GM19397 (cell line): Measurements from ENCODE around the gene ZC3HAV1.
"Not testable (repeated sequence)": the region's sequence is repeated elsewhere in the genome, so short reads cannot be mapped to it uniquely, and the experiment has no call there.

Experiments
- ATAC-seq: cut with Tn5 transposase; IDR thresholded peaks from one replicate; pipeline ENCODE4 v1.9.1; 2021; ENCODE audit warnings: mild to moderate bottlenecking, moderate library complexity; ENCODE audit not compliant: unreplicated experiment

ZC3HAV1 gene

GRCh38 chr7:139112741-139113250, 3.3 kb upstream of the ZC3HAV1 start:
- ATAC-seq, result no peak

DNA sequence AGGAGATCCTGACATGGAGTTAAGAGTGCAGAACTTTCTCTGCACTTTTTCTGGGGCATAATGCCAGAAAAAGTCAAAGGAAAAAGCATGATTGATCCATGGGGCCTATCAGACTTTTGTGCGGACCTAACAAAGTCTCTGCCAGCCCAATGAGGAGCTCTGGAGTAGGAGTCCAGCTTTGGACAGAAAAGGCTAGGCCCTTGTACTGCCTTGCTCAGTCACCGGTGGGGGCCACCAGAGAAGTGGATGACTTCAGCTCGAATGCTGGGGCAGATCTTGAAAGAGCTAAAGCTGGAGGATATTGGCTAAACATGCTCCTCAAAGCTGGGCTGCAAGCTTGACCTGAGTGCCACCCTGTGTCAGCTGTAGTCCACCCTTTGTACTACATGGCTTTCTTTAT, 2.8 kb upstream of the ZC3HAV1 start:
- ATAC-seq, result no peak

- ATAC-seq, result no peak
Measured at GRCh38 chr7:139111811-139112301, 2.3 kb upstream of the ZC3HAV1 start.

DNA sequence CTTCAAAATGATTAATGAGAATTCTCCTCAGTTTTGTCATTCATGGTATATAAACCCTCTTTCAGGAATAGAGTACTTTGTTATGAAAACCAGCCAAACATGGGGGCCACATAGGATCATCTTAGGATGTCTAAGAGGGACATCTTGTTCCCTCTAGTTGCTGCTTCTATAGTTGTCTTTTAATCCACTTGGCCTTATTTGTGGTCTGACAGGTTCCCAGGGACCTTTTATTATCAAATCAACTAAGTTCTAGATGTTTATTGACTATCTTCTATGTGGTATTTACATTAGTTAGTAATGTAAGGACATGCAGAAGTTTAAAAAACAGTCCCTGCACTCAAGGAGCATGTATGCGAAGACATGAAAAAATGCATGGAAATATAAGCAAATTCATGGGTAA, 1.6 kb upstream of the ZC3HAV1 start:
- no peak for ATAC-seq

DNA sequence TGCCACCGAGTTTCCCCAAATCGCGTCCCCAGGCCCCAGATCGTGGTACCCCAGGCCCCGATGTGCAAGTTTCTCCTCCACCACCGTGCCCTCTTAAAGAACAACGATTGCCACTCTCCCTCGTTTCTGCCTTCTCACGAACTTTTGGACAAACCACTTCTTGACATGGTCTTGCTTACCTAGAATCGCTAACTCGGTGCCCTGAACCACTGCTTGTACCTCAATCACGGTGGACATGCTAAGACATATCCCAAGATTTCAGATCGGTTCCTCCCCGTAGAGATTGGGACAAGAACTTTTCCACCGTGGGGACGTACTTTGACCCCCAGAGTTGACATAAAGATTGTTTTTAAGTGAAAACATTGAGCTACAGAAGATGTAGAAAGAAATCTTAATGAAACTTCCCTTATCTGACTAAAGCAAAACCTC, 477 bp upstream of the ZC3HAV1 start:
- ATAC-seq, result peak; percentile 0

DNA sequence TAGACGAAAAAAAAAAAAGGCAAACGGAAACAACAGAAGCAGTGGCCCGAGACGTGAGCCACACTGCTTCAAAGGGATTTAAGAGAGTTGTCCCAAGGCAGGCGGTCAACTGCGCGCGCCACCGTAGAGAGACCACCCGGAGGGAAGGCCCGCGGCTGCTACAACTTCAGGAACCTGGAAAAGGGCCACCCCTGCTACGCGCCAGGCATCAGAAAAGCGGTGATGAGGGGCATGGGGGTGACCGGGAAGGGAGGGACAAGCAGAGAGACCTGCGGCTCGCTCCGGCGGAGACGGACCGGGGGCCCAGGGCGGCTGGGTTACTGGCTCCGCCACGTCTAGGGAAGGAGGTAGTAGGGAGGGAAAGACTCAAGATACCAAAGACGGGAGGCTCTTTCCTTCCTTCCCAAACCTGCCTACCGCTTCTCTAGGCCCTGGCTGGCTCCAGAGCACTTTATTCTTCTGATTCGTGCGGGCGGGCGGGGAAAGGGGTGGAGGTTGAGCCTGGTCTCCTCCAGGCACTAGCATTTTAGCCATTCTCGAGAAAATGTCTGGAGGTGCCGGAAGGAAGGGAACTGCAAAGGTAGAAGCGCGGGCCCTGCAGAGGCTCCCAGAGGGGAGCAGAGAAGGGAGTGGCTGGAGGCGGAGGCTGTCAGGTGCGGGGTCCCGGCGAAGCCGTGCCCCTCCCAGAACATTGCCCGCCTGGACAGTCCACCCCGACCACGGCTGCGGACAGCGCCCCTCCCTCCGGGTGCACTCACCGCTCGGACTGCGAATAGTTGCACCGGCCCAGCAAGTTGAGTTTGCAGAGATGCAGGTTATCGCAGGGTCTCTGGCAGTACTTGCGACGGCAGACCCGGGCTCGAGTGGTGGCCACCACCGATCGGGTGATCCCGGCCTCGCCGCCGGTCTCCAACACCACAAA, 993 bp downstream of the ZC3HAV1 start:
- ATAC-seq, result peak; percentile 10

DNA sequence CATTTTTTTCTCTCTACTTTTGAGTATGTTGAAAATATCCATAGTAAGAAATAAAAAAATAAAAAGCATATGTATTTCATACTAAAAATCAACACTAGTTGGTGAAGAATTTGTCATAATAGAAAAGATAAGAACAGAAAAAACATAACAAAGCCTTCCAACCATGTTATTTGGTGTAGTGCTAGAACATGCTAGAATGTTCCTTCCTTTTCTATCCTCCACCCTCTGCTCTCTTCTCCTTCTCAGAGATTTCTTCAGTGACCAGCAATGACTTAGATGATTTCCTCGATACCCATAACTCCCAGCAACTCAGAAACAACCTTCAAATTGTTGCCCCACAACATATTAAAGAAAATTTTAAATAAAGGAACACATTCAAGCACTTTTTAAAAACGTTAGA, 2.6 kb downstream of the ZC3HAV1 start:
- ATAC-seq, result no peak

GRCh38 chr7:139106227-139106626, 3.3 kb downstream of the ZC3HAV1 start:
- ATAC-seq, result not testable (repeated sequence)

DNA sequence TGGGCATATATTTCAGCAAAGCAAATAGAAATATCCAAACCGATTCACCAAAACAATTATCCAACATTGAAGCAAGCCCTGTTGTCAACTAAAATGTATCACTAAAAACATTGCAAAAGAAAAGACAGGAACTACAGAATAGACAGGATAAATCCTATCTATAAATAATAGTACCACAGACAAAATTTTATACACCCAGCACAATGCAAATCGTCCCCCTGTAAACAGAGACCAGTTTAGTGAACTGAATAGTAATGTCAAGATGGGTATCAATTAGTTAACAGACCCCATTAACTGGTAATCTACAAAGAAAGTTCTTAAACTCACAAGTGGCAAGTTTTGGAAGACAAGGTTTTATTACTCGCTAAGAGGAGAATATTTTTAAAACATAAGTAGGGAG, 4.0 kb downstream of the ZC3HAV1 start:
- ATAC-seq, result no peak

- no peak for ATAC-seq
Measured at GRCh38 chr7:139104091-139104450, 5.4 kb downstream of the ZC3HAV1 start.

DNA sequence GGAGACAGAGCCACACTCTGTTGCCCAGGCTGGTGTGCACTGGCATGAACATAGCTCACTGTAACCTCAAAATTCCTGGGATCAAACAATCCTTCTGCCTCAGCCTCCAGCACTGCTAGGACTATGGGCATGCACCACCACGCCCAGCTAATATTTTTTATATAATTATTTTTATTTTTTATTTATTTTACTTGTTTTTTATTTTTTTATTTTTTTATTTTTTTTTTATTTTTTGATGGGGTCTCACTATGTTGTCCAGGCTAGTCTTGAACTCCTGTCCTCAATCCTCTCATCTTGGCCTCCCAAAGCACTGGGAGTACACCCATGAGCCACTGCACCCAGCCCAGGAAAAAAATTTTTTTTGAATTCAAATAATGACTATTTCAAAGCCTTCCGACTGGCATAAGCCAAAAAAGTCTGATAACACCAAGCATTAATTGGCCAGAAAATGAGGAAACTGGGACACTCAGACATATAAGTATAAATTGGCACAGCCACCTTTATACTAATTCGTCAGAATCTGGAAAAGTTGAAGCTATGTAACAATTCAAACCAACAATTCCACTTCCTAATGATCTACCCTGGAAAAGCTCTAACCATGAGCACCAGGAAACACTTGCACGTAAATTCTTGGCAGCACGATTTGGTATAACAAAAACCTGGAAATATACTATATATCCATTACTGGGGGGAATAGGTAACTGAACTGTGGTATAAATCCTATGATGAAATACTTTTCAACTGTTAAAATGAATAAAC, 6.3 kb downstream of the ZC3HAV1 start:
- ATAC-seq, result no peak

- ATAC-seq, result not testable (repeated sequence)
Measured at GRCh38 chr7:139101637-139102158, 7.8 kb downstream of the ZC3HAV1 start.

DNA sequence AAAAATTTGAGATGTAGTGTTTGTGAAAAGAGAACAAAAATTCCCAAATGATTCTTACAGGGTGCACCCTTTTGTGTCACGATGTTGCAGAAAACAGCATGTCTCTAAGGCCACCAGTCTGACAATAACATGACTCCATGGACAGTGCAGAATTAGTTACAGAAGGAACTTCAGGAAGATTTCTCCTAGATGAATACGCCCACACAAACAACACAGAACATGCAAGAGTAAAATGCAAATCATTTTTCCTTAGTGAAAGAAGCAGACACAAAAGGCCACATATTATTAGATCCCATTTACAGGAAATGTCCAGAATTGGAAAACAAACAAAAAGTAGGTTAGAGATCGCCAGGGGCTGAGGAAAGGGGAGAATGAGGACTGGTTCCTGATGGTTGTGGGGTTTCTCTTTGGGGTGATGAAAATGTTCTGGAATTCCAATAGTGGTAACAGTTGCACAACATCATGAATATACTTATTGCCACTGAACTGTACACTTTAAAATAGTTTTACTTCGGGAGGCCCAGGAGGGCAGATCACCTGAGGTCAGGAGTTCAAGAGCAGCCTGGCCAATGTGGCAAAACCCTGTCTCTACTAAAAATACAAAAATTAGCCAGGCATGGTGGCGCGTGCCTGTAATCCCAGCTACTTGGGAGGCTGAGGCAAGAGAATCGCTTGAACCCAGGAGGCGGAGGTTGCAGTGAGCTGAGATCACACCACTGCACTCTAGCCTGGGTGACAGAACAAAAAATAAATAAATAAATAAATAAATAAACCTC, 10.2 kb downstream of the ZC3HAV1 start:
- no peak for ATAC-seq

DNA sequence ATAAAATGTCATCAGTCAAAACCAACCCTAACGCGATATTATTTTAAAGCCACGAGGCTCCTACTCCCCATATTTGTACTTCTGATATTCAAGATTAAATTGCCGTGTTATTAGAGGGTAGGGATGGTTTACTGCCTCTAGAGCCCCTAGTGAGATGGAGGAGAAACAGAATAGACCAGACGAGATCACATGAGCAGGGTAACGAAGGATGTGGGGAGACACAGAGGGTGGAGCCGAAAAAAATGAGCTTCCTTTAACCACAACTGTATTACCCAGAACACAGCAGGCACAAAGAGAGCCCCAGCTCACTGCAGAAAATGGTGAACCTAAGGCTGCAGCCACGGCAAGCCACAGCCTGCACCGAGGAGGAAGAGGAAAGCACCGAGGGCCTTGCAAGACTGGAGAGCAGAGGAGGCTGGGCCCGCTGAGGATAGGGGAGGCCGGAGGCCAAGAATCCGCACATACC, 14.3 kb downstream of the ZC3HAV1 start:
- ATAC-seq, result peak; percentile 99

GRCh38 chr7:139094596-139094995, 14.9 kb downstream of the ZC3HAV1 start:
- ATAC-seq, result no peak

- no peak for ATAC-seq
Measured at GRCh38 chr7:139094030-139094429, 15.5 kb downstream of the ZC3HAV1 start.

- ATAC-seq, result not testable (repeated sequence)
Measured at GRCh38 chr7:139093512-139093911, 16.0 kb downstream of the ZC3HAV1 start.

- ATAC-seq, result no peak
Measured at GRCh38 chr7:139092090-139092796, 17.3 kb downstream of the ZC3HAV1 start.

GRCh38 chr7:139091677-139091996, 17.9 kb downstream of the ZC3HAV1 start:
- ATAC-seq, result no peak

DNA sequence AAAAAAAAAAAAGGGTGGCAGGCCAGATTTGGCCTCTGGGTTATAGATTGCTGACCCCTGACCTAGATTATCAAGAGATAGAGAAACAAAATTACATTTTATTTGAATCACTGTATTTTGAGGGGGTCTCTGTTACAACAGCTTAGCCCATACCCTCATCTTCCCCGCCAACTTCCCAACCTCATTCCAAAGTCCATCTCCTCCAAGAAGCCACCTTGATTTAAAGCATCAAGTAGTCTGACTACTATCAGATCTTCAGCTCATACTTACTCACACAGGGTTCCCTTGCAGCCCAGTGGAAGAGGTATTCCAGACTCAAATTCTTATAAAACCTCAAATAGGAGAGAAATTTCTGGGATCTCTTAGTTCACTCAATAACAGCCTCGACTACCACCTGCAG, 20.4 kb downstream of the ZC3HAV1 start:
- ATAC-seq, result no peak
